ENCODE measurements around the gene AGAP1. TPM values are rescaled to one million over a fixed set of nuclear protein-coding genes. Genes with fewer than 3 reads are reported as not detected.
"Not testable (repeated sequence)": the region's sequence is repeated elsewhere in the genome, so short reads cannot be mapped to it uniquely, and the experiment has no call there.

AGAP1 gene
- total RNA-seq, 1 donor from 2014 or later, result 6.5 TPM

- no peak for DNase-seq (ENCODE audit: low read depth, low spot score)
Observed at GRCh38 chr2:235934059-235934773, 440.4 kb downstream of the AGAP1 start.

DNA sequence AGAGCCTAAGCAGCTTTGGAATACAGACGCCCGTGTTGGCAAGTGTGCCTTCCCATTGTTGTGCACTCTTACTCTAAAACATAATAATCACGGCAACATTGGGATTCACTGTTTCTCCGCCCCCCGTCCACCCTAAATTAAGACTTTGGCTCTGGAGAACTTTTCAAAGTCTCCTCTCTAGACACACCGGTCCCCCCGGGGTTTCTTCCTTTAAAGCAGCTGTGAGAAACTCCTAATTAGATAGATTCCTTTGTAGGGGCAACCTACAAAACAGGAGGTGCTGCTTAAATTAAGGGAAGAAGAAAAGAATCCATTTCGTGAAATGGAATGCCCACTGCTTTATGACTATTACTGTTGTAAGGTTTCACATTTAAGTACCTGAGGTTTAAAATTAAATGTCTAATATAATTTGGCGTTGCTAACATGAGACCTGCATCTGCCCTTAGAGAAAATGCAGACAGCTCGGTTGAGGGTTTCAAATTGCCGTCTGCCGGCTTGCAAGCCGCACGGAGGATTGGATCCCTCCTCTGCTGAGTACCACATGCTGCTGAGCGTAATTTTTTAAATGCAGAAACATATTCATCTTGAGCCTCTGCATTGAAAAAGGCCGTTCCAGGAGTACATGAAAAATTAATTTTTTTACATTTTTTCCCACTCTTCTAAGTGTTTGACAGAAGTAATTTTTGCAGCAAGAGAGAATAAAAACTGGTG, 441.1 kb downstream of the AGAP1 start:
- no peak for DNase-seq (ENCODE audit: low read depth, low spot score)

- no peak for DNase-seq (ENCODE audit: low read depth, low spot score)
Observed at GRCh38 chr2:235935773-235936172, 441.9 kb downstream of the AGAP1 start.

GRCh38 chr2:235936493-235936892, 442.6 kb downstream of the AGAP1 start:
- no peak for DNase-seq (ENCODE audit: low read depth, low spot score)

GRCh38 chr2:235937087-235937486, 443.2 kb downstream of the AGAP1 start:
- no peak for DNase-seq (ENCODE audit: low read depth, low spot score)

DNA sequence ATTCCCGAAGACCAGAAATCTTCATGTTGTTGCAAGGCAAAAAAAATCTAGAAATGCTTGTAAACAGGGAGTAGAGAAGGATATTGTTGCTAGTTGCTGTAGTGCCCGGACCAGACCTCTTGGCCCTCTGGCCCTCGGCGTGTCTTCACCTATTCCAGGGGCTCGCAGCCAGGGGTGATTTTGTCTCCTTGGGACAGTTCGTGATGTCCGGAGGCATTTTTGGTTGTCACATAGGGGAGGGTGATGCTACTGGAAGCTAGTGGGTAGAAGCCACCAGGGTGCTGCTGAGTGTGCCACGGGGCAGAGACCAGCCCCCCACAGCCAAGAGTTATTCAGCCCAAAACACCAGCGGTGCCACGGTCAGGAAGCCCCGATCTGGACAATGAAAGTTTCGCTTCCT, 443.7 kb downstream of the AGAP1 start:
- no peak for DNase-seq (ENCODE audit: low read depth, low spot score)

- DNase-seq (ENCODE audit: low read depth, low spot score), result no peak
Observed at GRCh38 chr2:235937936-235938335, 444.1 kb downstream of the AGAP1 start.

- DNase-seq (ENCODE audit: low read depth, low spot score), result no peak
Observed at GRCh38 chr2:235938611-235939010, 444.8 kb downstream of the AGAP1 start.

DNA sequence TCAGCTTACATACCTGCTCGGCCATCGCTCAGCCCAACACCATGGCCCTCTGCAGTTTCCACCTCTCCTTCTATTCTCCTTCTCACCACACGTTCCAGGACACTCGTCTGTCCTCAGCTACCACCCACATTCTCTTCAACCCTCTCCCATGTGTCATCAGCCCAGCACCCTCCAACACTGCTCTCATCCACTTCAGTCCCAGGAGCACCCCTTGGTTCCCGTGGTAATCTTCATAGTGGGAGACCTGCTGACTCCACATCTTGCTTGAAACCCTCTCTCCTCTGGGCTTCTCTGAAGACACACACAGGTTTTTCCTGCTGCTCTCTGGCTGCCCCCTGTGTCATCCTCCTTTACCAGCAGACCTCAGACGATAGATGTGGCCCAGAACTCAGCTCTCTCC, 445.6 kb downstream of the AGAP1 start:
- no peak for DNase-seq (ENCODE audit: low read depth, low spot score)

GRCh38 chr2:235940330-235940729, 446.5 kb downstream of the AGAP1 start:
- DNase-seq (ENCODE audit: low read depth, low spot score), result peak; percentile 13

DNA sequence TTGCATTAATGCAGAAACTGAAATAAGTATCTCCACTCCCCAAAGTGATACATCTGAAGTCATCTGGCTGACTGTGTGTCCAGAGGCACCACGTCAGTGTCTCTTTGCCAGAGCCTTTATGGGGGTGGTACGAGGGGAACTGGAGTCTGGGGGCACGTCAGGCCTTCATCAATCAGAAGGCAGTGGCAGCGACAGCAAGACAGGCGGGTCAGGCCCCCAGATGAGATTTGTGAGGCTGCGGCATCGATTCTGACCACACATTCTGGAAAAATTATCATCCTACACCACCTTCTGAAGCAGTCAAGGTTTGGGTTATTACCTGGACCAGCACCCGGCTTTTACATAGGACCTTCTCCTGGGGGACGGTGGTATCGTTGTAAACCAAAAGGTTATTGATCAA, 450.7 kb downstream of the AGAP1 start:
- DNase-seq (ENCODE audit: low read depth, low spot score), result no peak

- DNase-seq (ENCODE audit: low read depth, low spot score), result no peak
Observed at GRCh38 chr2:235945608-235946140, 451.8 kb downstream of the AGAP1 start.

DNA sequence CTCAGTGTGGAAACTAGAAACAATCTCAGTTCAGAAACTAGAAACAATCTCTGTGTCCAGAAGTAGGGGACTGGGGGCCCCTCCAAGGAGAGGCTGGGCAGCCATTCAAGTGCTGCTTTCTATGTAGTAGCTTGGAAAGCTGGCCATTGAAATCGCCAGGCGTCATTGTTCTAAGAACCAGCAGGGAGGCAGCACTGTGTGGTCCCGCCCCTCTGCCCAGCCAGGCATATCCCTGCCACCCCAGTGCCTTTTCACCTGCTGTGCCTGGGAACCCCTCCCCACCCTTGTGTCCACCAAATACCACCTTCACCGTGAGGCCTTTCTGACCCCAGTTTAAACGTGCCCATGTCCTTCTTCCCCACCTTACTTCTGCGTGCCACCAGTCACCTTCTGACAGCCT, 452.7 kb downstream of the AGAP1 start:
- no peak for DNase-seq (ENCODE audit: low read depth, low spot score)

DNA sequence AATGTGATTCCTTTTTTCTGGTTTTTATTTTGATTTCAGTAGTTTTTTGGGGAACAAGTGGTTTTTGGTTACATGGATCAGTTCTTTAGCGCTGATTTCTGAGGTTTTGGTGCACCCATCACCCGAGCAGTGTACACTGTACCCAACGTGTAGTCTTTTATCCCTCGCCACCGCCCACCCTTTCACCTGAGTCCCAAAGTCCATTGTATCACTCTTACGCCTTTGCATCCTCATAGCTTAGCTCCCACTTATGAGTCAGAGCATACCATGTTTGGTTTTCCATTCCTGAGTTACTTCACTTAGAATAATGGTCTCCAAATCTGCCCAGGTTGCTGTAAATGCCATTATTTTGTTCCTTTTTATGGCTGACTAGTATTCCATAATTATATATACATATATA, 453.2 kb downstream of the AGAP1 start:
- DNase-seq (ENCODE audit: low read depth, low spot score), result not testable (repeated sequence)

DNA sequence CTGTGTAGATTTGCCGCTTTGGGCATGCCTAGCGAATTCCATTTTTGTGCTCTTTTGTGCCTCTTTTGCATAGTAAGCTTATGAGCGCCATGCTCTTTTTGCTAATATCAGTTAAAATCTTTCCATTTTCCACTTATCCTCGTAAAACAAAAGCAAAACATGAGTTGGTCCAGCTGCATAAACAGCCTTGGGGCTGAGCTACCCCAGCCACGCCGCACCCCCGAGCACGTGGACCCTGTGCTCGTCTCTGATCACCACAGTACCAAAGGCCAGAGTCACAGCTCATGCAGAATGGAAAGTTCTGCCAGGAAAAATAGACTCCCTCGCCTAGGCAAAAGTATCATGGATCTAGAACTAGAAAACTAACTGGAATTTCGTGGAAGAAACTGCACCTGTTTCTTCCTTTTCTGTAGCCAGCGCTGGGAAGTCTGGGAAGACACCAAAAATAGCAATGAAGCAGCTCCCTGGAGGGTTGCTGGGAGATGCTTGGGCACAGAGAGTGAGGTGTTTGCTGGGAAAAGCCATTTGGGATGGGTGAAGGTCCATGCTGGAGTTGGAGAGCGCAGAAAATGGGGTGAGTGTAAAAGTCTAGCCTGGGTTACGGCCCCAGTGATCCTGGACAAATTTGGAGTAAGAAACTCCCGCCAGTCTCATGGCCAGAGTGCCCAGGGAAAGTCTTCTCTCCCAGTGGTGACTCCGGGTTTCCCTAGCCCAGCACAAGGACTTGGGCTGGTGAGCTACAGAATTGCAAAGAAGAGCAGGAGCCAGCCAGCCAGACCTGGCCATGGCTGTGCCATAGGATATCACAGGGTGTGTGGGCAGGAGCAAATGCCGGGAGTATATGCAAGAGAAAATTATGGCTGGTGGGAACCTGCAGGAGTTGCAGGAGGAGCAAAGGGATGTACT, 456.0 kb downstream of the AGAP1 start:
- DNase-seq (ENCODE audit: low read depth, low spot score), result no peak

DNA sequence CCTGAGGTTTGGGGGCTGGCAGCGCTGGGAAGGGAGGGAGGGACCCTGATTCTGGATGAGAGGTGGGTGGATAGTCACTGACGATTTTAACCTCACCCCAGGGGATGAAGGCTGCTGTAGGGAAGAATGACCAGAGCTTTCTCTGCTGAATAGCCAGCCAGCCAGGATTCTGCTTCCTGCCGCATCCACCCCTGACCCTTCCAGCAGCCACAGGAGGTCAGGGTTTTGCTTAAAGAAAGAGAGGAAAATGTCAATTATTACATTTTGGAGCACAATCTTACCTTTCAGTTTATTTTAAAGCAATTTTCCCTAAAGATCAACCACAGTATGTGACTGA, 456.6 kb downstream of the AGAP1 start:
- no peak for DNase-seq (ENCODE audit: low read depth, low spot score)

- no peak for DNase-seq (ENCODE audit: low read depth, low spot score)
Observed at GRCh38 chr2:235951493-235951892, 457.6 kb downstream of the AGAP1 start.

GRCh38 chr2:235951982-235952381, 458.1 kb downstream of the AGAP1 start:
- DNase-seq (ENCODE audit: low read depth, low spot score), result no peak

- no peak for DNase-seq (ENCODE audit: low read depth, low spot score)
Observed at GRCh38 chr2:235952714-235953113, 458.9 kb downstream of the AGAP1 start.

DNA sequence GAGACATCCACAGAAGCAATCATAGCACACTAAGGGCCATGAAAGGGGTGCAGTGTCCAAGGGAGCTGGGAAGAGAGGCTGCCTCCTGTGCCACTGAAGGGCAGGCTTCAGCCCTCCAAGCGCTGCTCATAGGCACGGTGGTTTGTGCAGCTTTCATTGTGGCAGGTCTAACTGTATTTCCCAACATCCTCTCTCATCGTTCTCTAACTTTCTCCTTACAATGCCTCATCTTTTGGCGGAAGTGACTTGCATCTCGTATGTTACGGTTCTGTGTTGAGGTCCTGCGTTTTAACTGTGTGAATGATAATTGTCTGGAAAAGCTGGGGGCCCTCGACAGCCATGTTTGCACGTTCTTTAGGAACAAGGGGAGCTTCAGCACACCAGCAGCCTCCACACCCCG, 460.4 kb downstream of the AGAP1 start:
- DNase-seq (ENCODE audit: low read depth, low spot score), result no peak

DNA sequence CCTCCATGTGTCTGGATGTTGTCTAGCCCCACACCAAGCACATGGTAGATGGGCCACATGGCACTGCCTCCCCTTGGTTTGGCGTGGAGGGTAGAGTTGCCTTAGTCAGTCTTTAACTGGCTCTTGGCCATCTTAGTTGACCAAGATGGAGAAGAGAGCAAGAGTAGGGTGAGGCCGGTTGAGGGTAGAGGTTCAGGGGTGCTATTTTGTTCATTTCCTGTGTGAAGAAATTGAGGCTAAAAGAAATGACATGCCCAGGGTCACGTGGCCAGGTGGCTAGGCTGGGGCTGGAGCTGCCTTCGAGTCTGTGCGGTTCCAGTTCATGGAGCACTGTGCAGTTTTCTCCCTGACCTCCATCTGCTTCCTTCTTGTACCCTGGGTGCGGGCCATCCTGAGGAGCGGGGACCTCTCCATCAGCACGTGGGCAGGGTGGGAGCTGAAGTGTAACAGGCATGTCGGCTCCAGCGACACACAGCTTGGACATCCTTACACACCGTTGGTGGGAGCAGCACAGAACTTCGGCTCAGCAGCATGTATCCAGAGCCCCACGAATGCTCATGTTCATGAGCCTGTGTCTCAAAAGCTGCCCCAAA, 461.1 kb downstream of the AGAP1 start:
- DNase-seq (ENCODE audit: low read depth, low spot score), result no peak

DNA sequence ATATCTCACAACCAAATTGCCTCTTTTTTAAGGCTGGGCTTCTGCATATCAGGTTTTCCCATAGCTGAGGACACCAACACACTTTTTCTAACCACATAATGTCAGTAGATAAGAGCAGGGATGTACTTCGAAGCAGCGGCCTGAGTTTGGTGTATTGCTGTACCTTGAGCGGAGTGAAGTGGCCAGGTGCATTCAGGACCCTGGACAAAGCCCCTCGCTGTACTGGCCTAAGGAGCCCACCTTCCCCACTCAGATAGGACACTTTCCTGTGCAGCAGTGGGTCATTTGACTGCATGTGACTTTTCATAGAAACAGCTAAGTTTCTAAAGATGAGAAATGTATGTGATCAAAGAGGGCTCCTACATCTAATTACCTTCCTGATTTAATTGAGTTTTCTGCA, 461.8 kb downstream of the AGAP1 start:
- no peak for DNase-seq (ENCODE audit: low read depth, low spot score)
